Measurements from ENCODE around the gene CYFIP1.

DNA sequence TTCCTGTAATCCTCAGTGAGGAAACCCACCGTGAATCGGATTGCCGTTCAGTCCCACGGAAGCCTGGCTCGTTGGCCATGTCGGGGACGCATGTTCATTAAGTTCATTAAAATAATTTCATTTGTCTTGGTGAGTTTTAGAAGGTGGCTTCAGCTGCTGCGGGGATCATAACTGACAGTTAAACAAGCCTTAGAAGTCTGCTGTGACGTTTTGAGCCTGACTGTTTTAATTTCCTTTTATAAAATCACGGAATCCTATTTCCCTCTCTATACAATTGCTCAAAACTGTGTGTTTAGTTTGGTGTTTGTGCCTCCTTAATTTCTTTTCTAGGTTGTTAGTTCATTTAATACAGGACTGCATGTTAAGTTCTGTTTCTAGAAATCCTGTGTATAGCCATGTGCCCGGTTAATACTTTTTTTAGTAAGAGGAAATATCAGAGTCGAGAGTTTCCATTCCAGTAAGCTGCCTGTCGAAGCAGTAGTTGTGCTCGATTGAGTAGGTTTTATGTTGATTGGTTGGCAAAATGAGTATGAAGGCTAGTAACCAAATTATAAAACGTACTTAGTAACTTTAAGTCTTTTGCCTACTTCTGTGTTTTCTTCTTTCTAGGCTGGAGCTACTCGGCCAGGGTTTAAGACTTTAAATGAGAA lies 141.0 kb downstream of the CYFIP1 start:
- TF ChIP-seq, protein P1, sequence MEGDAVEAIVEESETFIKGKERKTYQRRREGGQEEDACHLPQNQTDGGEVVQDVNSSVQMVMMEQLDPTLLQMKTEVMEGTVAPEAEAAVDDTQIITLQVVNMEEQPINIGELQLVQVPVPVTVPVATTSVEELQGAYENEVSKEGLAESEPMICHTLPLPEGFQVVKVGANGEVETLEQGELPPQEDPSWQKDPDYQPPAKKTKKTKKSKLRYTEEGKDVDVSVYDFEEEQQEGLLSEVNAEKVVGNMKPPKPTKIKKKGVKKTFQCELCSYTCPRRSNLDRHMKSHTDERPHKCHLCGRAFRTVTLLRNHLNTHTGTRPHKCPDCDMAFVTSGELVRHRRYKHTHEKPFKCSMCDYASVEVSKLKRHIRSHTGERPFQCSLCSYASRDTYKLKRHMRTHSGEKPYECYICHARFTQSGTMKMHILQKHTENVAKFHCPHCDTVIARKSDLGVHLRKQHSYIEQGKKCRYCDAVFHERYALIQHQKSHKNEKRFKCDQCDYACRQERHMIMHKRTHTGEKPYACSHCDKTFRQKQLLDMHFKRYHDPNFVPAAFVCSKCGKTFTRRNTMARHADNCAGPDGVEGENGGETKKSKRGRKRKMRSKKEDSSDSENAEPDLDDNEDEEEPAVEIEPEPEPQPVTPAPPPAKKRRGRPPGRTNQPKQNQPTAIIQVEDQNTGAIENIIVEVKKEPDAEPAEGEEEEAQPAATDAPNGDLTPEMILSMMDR (IDR thresholded peaks at IDR 0.05; ENCODE audit: low read depth, low read length) = no peak
- no peak for TF ChIP-seq EZH2phosphoT487 (IDR thresholded peaks at IDR 0.05; ENCODE audit: low read depth)
